Measurements from ENCODE around the gene SPAG17.
A peak's percentile ranks its signal among the peaks of the same experiment; 100 is the strongest.
"Not testable (repeated sequence)": the region's sequence is repeated elsewhere in the genome, so short reads cannot be mapped to it uniquely, and the experiment has no call there.

Gene SPAG17

GRCh38 chr1:117933769-117934168, 251.3 kb downstream of the SPAG17 start:
- DNase-seq (ENCODE audit: extremely low read depth, low read depth) = no peak
- TF ChIP-seq CTCF (IDR thresholded peaks at IDR 0.05; ENCODE audit: low read depth, low read length) = no peak

DNA sequence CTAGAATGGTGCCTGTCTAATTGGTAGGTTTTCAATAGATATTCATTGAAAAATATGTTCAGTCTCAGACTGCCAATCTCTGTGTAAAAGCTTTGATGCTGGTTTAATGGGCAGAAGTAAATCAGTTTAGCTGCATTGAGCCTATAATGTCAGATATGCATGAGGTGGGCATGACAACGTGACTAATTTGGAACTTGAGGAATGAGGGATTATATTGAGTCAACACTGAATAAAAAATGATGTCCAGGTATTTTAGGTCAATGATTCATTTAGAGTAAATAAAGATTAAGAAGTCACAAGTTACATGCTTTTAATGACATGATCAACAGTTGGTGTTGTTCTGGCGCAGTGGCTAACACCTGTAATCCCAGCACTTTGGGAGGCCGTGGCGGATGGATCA, 252.5 kb downstream of the SPAG17 start:
- no peak for TF ChIP-seq CTCF (IDR thresholded peaks at IDR 0.05; ENCODE audit: low read depth, low read length)
- DNase-seq (ENCODE audit: extremely low read depth, low read depth) = no peak

DNA sequence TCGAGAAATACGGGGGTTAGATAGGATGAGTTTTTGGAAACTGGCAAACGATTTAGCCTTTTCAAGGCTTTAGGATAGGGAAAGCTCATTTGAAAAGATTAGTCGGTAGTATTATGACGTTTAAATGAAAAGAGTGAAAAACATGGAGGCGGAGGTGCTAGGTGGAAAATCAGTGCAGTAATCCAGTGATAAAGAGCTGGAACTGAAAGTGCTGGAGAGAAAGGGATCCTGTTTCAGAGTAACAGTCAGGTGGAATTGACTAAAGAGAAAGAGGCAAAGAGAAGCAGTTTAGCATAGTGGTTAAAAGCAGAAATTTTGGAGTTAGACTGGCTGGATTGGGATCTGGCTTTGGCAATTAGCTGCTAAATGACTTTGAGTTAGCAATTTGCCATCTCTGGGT, 254.5 kb downstream of the SPAG17 start:
- DNase-seq (ENCODE audit: extremely low read depth, low read depth) = no peak
- no peak for TF ChIP-seq CTCF (IDR thresholded peaks at IDR 0.05; ENCODE audit: low read depth, low read length)

- no peak for DNase-seq (ENCODE audit: extremely low read depth, low read depth)
- no peak for TF ChIP-seq CTCF (IDR thresholded peaks at IDR 0.05; ENCODE audit: low read depth, low read length)
These were observed 254.9 kb downstream of the SPAG17 start for GRCh38 chr1:117930173-117930447.

- DNase-seq (ENCODE audit: extremely low read depth, low read depth) = peak; percentile 85
- no peak for TF ChIP-seq CTCF (IDR thresholded peaks at IDR 0.05; ENCODE audit: low read depth, low read length)
These were observed 255.5 kb downstream of the SPAG17 start, which contains the start of the genes GDAP2 and WDR3 for GRCh38 chr1:117929343-117930172. Gene GDAP2 (minus strand): TSS chr1:117929621. CDS start chr1:117920357, 9,264 bp downstream. Gene WDR3 (plus strand): TSS chr1:117929739. CDS start chr1:117933320, 3,581 bp downstream.

DNA sequence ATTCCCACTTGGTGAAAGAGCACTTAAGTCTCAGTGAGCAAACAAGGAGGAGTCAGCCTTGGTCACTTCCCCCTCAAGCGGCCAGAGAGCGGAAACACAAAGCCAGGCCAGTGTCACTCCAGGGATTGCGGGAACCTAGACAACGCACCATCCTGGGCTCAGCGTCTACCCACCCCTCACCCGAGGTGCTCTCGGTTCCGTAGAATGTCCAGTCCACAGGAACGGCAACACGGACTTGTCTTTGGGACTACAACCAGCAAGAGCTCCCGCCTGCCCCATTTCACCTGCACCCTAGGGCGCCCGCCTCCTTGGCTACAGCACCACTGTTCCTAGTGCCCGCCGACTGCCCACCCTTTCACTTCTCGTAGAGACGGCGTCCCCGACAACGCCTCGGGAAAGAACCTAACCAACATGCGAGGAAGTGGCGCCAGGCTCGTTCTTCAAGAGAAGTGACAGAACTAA, 256.1 kb downstream of the SPAG17 start:
- peak; percentile 42 for TF ChIP-seq CTCF (IDR thresholded peaks at IDR 0.05; ENCODE audit: low read depth, low read length)
- peak; percentile 12 for DNase-seq (ENCODE audit: extremely low read depth, low read depth)

GRCh38 chr1:117925981-117926380, 259.0 kb downstream of the SPAG17 start:
- no peak for DNase-seq (ENCODE audit: extremely low read depth, low read depth)
- TF ChIP-seq CTCF (IDR thresholded peaks at IDR 0.05; ENCODE audit: low read depth, low read length) = no peak

DNA sequence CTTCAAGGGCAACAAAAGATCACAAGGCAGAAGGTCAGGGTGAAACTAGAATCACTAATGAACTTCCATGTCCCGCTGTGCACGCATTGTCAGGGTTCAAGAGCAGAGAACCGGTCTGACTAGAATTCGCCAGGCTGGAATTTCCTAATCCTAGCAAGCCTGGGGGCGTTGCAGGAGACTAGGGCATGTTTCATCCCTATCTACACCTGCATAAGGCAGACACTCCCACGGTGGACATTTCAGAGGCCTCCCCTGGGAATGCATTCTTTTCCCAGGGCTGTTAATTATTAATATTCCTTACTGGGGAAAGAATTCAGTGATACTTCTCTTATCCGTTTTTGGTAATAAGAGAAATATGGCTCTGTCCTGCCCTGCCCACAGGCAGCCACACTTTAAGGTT, 262.3 kb downstream of the SPAG17 start:
- not testable (repeated sequence) for DNase-seq (ENCODE audit: extremely low read depth, low read depth)
